GM23338 (cell line): Measurements from ENCODE around the gene ADI1. TPM values are rescaled to one million over a fixed set of nuclear protein-coding genes. Genes with fewer than 3 reads are reported as not detected.

Source experiments
- ATAC-seq: fragments of 200-7000 bp; cut with Tn5 transposase; 3 replicates; pipeline ENCODE4 v1.9.1; 2020
- DNase-seq: peaks from one replicate; pipeline ENCODE4 v3.0.0-alpha.2; 2015; ENCODE audit warnings: low spot score
- H2AFZ ChIP-seq: fragments of 200-600 bp; sonication (generic); 2 replicates; pipeline ENCODE4 v1.8.0; 2016; ENCODE audit warnings: antibody characterized with exemption, mild to moderate bottlenecking, moderate library complexity
- H3F3A ChIP-seq: fragments of 200-600 bp; sonication (generic); replicated peaks from 2 replicates; pipeline ENCODE4 v1.8.0; 2017; ENCODE audit warnings: antibody characterized with exemption, mixed run types, low read depth
- H3K27ac ChIP-seq: fragments of 200-600 bp; sonication (generic); 2 replicates; pipeline ENCODE4 v1.6.1; 2016; ENCODE audit warnings: low read depth
- H3K27me3 ChIP-seq: fragments of 200-600 bp; sonication (generic); 2 replicates; pipeline ENCODE4 v1.8.0; 2016; ENCODE audit warnings: mild to moderate bottlenecking, mixed run types, moderate library complexity; ENCODE audit not compliant: insufficient read depth
- H3K36me3 ChIP-seq: fragments of 200-600 bp; sonication (generic); 2 replicates; pipeline ENCODE4 v1.8.0; 2016; ENCODE audit warnings: mild to moderate bottlenecking; ENCODE audit not compliant: insufficient read depth
- H3K4me1 ChIP-seq: fragments of 200-600 bp; sonication (generic); 2 replicates; pipeline ENCODE4 v1.8.0; 2016; ENCODE audit warnings: mild to moderate bottlenecking, moderate library complexity; ENCODE audit not compliant: insufficient read depth
- H3K4me2 ChIP-seq: fragments of 200-600 bp; sonication (generic); 2 replicates; pipeline ENCODE4 v1.7.1; 2017; ENCODE audit warnings: mixed run types
- H3K4me3 ChIP-seq: fragments of 200-600 bp; sonication (generic); 2 replicates; pipeline ENCODE4 v1.6.1; 2016; ENCODE audit warnings: mixed run types
- H3K79me2 ChIP-seq: fragments of 200-600 bp; sonication (generic); replicated peaks from 2 replicates; pipeline ENCODE4 v1.8.0; 2017; ENCODE audit warnings: mild to moderate bottlenecking; ENCODE audit not compliant: insufficient read depth
- H3K9me2 ChIP-seq: fragments of 200-600 bp; sonication (generic); 2 replicates; pipeline ENCODE4 v1.8.0; 2017; ENCODE audit not compliant: insufficient read depth
- H4K20me1 ChIP-seq: fragments of 200-600 bp; sonication (generic); replicated peaks from 2 replicates; pipeline ENCODE4 v1.8.0; 2017; ENCODE audit warnings: mild to moderate bottlenecking; ENCODE audit not compliant: insufficient read depth
- H3K27ac Mint-ChIP-seq: 2 replicates; pipeline ENCODE4 v1.8.0; 2020; ENCODE audit warnings: inconsistent platforms, mild to moderate bottlenecking, moderate library complexity, mixed read lengths
- H3K27me3 Mint-ChIP-seq: 3 replicates; pipeline ENCODE4 v1.8.0; 2022; ENCODE audit warnings: low read depth, mild to moderate bottlenecking, moderate library complexity, mixed read lengths, inconsistent platforms; ENCODE audit not compliant: insufficient read depth, poor library complexity
- H3K36me3 Mint-ChIP-seq: 3 replicates; pipeline ENCODE4 v1.8.0; 2021; ENCODE audit warnings: low read depth, mild to moderate bottlenecking, inconsistent platforms, moderate library complexity, mixed read lengths
- H3K4me1 Mint-ChIP-seq: 3 replicates; pipeline ENCODE4 v1.8.0; 2020; ENCODE audit warnings: mild to moderate bottlenecking, inconsistent platforms, mixed read lengths
- H3K4me3 Mint-ChIP-seq: 3 replicates; pipeline ENCODE4 v1.8.0; 2021; ENCODE audit warnings: moderate library complexity, mild to moderate bottlenecking, inconsistent platforms, mixed read lengths
- H3K9me3 Mint-ChIP-seq: 3 replicates; pipeline ENCODE4 v1.8.0; 2020; ENCODE audit warnings: moderate library complexity, mild to moderate bottlenecking, inconsistent platforms, mixed read lengths
- CREB1 ChIP-seq: fragments of 250-450 bp; sonication (Bioruptor Pico); IDR thresholded peaks from 2 replicates; pipeline ENCODE4 v1.5.0; 2020; ENCODE audit warnings: low read depth, mild to moderate bottlenecking, moderate library complexity
- CTCF ChIP-seq, 2 experiments: fragments of 200-600 bp in 1 of 2; sonication (generic) in 1 of 2; conservative IDR thresholded peaks; 2 replicates each; pipeline versions ENCODE4 v1.5.1 to v1.6.1; 2016 to 2017; ENCODE audit warnings: antibody characterized with exemption in 2 of 2, low read depth in 2 of 2, mild to moderate bottlenecking in 2 of 2, moderate library complexity in 1 of 2
- ETS1 ChIP-seq: IDR thresholded peaks from 2 replicates; pipeline ENCODE4 v1.6.1; 2016; ENCODE audit warnings: antibody characterized with exemption
- EZH2 ChIP-seq: fragments of 200-600 bp; sonication (generic); IDR thresholded peaks from one replicate; pipeline ENCODE4 v1.8.0; 2017; ENCODE audit warnings: antibody characterized with exemption, mild to moderate bottlenecking, low read depth; ENCODE audit not compliant: unreplicated experiment
- EZH2phosphoT487 ChIP-seq: fragments of 200-600 bp; sonication (generic); IDR thresholded peaks from one replicate; pipeline ENCODE4 v1.8.1; 2018; ENCODE audit warnings: antibody characterized with exemption; ENCODE audit not compliant: unreplicated experiment
- JUNB ChIP-seq: IDR thresholded peaks from one replicate; pipeline ENCODE4 v1.6.1; 2016; ENCODE audit warnings: antibody characterized with exemption; ENCODE audit not compliant: unreplicated experiment
- NANOG ChIP-seq: IDR thresholded peaks from 2 replicates; pipeline ENCODE4 v1.6.1; 2016; ENCODE audit warnings: antibody characterized with exemption, borderline replicate concordance
- REST ChIP-seq: IDR thresholded peaks from one replicate; pipeline ENCODE4 v1.6.1; 2018; ENCODE audit warnings: antibody characterized with exemption; ENCODE audit not compliant: unreplicated experiment
- STAT1 ChIP-seq: IDR thresholded peaks from one replicate; pipeline ENCODE4 v1.6.1; 2016; ENCODE audit warnings: antibody characterized with exemption; ENCODE audit not compliant: unreplicated experiment
- ZNF331 ChIP-seq: fragments of 250-450 bp; sonication (Bioruptor Pico); IDR thresholded peaks from 2 replicates; pipeline ENCODE4 v1.5.0; 2020; ENCODE audit warnings: low read depth, mild to moderate bottlenecking, moderate library complexity
- ZNF462 ChIP-seq: fragments of 250-450 bp; sonication (Bioruptor Pico); IDR thresholded peaks from 2 replicates; pipeline ENCODE4 v1.5.0; 2020; ENCODE audit warnings: mild to moderate bottlenecking, moderate library complexity
- polyA plus RNA-seq: library from polyadenylated mRNA; unstranded; fragments of >200 nt; fragmentation: Nextera tagmentation; extraction: Ambion mirVana; gene quantifications from 2 replicates; pipeline ENCODE4 v1.2.1, GENCODE V29; 2016
- total RNA-seq: library from RNA; depleted of rRNA; stranded (reverse); fragments of >200 nt; shearing (Covaris generic); gene quantifications from 2 replicates; pipeline ENCODE4 v1.2.3, GENCODE V29; 2014

Gene ADI1
- total and polyA plus RNA-seq, 2 experiments from 2014 or later: 16.3 to 31.9 TPM

GRCh38 chr2:3450385-3451010 lies 68.8 kb downstream of the ADI1 start (continued):
- TF ChIP-seq REST: no peak
- TF ChIP-seq EZH2phosphoT487: no peak
- no peak for TF ChIP-seq JUNB
- no peak for TF ChIP-seq ZNF331 (CRISPR knock-in tag)
- TF ChIP-seq EZH2: no peak
- TF ChIP-seq CREB1 (CRISPR knock-in tag): no peak
- no peak for TF ChIP-seq STAT1

GRCh38 chr2:3449936-3450335 lies 69.4 kb downstream of the ADI1 start:
- H3K4me3 ChIP-seq: no peak overlapping the region
- no peaks in the 10 kb centered on the region; the same call in 2 of the 3 replicates for H3K9me3 Mint-ChIP-seq
- peaks cover 5% of the 10 kb centered on the region for H3K27me3 Mint-ChIP-seq
- peaks cover 39% of the 10 kb centered on the region for H3K36me3 Mint-ChIP-seq
- peaks cover 11% of the 10 kb centered on the region for H3K4me1 Mint-ChIP-seq
- H3K9me2 ChIP-seq: no peaks in the 10 kb centered on the region
- H4K20me1 ChIP-seq: no peaks in the 10 kb centered on the region; the same call in 1 of the 2 replicates
- H3K27me3 ChIP-seq: no peaks in the 10 kb centered on the region
- H3K36me3 ChIP-seq: 0 out of 2 replicates have a peak, but pooled peaks cover 5% of the 10 kb centered on the region
- H3K79me2 ChIP-seq: no peaks in the 10 kb centered on the region
- no peak overlapping the region for H3K27ac ChIP-seq
- DNase-seq: no peak
- H3K4me3 Mint-ChIP-seq: no peak overlapping the region
- H3K4me2 ChIP-seq: no peak overlapping the region
- no peaks in the 10 kb centered on the region for H3F3A ChIP-seq
- no peak for ATAC-seq
- no peak overlapping the region for H2AFZ ChIP-seq
- no peak overlapping the region for H3K27ac Mint-ChIP-seq
- no peaks in the 10 kb centered on the region for H3K4me1 ChIP-seq
- no peak for TF ChIP-seq NANOG
- no peak for TF ChIP-seq ETS1
- TF ChIP-seq EZH2phosphoT487: no peak
- TF ChIP-seq ZNF331 (CRISPR knock-in tag): no peak
- TF ChIP-seq CREB1 (CRISPR knock-in tag): no peak
- no peak for TF ChIP-seq JUNB
- TF ChIP-seq ZNF462 (CRISPR knock-in tag): no peak
- no peak for TF ChIP-seq STAT1
- TF ChIP-seq EZH2: no peak
- TF ChIP-seq CTCF (conservative IDR thresholded peaks at IDR 0.05; ENCODE audit: low read depth in 2 of 2): no peak
